AG04449 (cell line): ENCODE results near the gene GALNT10.

Experiments used
- CTCF ChIA-PET: fragments of 350-600 bp; formaldehyde crosslinking; extraction: SDS; loops from one replicate; lab custom pipeline; 2021; ENCODE audit warnings: antibody characterized with exemption; lab: Yijun Ruan, JAX
- POLR2A ChIA-PET: fragments of 400-600, 350-600 bp; formaldehyde crosslinking; extraction: SDS; loops from one replicate; lab custom pipeline; 2020; ENCODE audit warnings: antibody characterized with exemption, inconsistent platforms; lab: Yijun Ruan, JAX
- DNase-seq: peaks from one replicate; pipeline ENCODE4 v3.0.0-alpha.2; 2010; ENCODE audit warnings: low read depth, low spot score
- H3K4me3 ChIP-seq: 2 replicates; pipeline ENCODE4 v1.5.1; 2011; ENCODE audit warnings: low read depth, mild to moderate bottlenecking, control low read depth, low read length
- TF ChIP-seq, protein P1 (sequence below): IDR thresholded peaks from one replicate; pipeline ENCODE4 v1.5.1; 2011; ENCODE audit warnings: mild to moderate bottlenecking, moderate library complexity, low read length, control low read depth, inconsistent platforms; ENCODE audit not compliant: insufficient read depth; ENCODE audit errors: missing control alignments

The GALNT10 gene

DNA sequence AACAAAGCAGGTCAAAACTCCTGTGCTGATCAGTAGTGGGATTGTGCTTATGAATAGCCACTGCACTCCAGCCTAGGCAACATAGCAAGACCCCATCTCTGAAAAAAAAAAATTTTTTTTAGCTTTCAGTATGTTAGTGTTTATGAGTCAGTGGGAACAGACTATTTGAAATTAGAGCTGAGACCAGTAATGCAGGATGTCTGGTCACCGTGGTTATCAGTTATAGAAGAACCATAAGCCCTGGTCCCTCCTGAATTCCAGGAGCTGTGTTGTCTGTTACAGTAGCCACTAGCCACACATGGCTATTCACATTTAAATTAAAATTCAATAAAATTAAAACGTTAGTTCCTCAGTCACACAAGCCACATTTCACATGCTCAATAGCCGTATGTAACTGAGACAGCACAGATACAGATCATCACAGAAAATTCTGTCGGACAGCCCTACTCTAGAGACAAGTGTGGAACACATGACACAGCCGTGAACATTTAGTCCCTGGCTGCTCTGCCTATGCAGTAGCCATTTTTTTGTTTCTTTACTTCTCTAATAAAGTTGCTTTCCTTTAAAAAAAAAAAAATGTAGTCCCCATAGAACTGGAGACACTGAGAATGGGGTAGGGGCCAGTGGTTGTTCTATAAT, 159.2 kb downstream of the GALNT10 start:
- TF ChIP-seq, protein P1, sequence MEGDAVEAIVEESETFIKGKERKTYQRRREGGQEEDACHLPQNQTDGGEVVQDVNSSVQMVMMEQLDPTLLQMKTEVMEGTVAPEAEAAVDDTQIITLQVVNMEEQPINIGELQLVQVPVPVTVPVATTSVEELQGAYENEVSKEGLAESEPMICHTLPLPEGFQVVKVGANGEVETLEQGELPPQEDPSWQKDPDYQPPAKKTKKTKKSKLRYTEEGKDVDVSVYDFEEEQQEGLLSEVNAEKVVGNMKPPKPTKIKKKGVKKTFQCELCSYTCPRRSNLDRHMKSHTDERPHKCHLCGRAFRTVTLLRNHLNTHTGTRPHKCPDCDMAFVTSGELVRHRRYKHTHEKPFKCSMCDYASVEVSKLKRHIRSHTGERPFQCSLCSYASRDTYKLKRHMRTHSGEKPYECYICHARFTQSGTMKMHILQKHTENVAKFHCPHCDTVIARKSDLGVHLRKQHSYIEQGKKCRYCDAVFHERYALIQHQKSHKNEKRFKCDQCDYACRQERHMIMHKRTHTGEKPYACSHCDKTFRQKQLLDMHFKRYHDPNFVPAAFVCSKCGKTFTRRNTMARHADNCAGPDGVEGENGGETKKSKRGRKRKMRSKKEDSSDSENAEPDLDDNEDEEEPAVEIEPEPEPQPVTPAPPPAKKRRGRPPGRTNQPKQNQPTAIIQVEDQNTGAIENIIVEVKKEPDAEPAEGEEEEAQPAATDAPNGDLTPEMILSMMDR = no peak
- DNase-seq = no peak
- no peak overlapping the region for H3K4me3 ChIP-seq
- CTCF ChIA-PET = no interaction called here
- POLR2A ChIA-PET = no interaction called here

DNA sequence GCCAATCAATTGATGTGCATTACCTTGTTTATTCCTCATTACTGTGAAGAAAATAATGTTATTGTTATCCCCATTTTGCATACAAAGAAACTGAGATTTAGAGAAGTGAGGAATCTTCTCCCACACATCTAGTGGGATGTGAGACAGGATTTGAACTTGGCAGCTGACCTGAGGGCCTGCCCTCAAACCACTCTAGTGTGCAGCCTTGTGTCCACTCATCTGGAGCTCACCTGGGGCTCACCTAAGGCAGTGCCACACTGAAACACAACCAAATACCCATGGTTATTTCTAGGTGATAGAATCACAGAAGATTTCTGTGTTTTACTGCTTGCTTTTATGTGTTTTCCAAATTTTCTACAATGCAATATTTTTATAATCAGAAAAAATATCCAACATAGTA, 160.6 kb downstream of the GALNT10 start:
- ChIA-PET POLR2A (no interaction called here), CTCF (interaction anchor here (2.2 kb wide), 1 partner anchor 53 kb away, joined by 7 read pairs; no protein-coding TSS in a partner anchor)
- no peak for DNase-seq
- TF ChIP-seq, protein P1 = no peak
- H3K4me3 ChIP-seq = no peak overlapping the region

DNA sequence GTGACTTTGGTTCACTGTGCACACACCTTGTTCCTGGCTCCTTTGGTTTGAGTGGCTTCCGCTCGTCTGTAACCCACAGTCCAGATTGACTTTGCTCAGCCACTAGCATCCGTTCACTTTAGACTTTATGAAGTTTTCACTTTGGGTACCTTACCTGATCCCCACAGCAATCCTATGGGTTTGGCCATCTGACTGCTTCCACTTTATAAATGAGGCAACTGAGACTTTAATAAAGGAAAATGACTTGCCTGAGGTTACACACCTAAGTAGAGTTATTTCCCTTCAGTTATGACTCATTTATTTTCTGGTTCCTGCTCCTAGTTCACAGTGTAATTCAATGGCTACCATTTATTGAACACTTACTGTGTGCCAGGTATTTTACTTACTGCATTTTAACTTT, 161.0 kb downstream of the GALNT10 start:
- POLR2A ChIA-PET = no interaction called here
- H3K4me3 ChIP-seq = no peak overlapping the region
- no peak for DNase-seq
- TF ChIP-seq, protein P1 = no peak
- CTCF ChIA-PET = interaction anchor here (2.2 kb wide), 1 partner anchor 53 kb away, joined by 7 read pairs; no protein-coding TSS in a partner anchor

DNA sequence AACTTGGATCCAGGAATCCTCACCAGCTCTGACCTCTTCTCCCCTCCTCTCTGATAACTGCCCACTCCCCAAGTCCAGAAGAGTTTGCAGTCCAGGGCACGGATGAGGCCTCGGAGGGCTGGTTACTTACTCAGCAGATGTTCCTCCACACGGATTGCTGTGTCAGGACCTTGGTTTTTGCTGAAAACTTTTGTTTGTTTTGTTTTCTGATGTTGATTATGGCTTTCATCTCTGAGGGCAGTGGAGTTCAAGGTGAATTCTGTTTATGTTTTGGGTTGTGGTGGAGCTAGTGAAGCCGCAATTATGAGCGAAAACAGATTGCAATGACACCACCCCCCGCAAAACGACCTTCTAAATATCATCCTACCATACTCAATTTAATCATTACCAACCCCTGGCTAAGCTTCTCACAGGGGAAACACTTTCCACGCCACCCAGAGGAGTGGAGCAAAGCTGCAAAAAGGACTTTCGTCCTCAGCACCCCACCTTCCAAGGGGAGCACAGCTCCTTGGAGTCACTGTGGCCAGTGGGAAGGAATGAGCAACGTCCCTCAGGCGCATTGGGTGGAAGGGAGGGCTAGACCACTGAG, 162.5 kb downstream of the GALNT10 start:
- H3K4me3 ChIP-seq = no peak overlapping the region
- CTCF ChIA-PET = interaction anchor here (0.8 to 2.2 kb wide), 2 partner anchors 51 to 281 kb away, joined by 4 to 7 read pairs; no protein-coding TSS in a partner anchor
- TF ChIP-seq, protein P1 = no peak
- POLR2A ChIA-PET = no interaction called here
- DNase-seq = no peak

DNA sequence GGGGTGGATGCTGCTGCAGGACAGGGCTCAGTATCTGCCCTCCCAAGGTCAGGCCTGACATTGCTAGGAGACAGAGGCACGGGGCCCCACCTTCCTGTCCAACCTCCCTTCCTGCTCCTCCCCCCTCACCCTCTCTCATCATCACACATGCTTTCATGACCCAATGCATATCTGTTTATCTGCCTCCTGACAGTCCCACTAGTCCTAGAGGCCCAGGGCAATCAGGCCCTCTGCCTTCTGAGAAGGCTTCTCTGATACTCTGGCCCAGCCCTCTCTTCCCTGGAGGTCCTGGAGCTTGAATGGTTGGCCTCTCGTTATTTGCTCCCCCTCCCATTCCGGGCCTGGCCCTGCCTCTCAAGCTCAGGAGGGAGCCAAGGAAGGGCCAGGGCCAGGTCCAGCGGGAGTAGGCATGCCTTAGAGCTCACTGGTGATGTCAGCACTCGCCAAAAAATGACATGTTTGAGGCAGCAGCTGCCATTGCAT, 164.6 kb downstream of the GALNT10 start:
- ChIA-PET CTCF (interaction anchor here (0.9 to 1.7 kb wide), 4 partner anchors 18 to 156 kb away, joined by 3 to 4 read pairs (median 4); no protein-coding TSS in a partner anchor), POLR2A (no interaction called here)
- TF ChIP-seq, protein P1 = no peak
- H3K4me3 ChIP-seq = no peak overlapping the region
- DNase-seq = no peak

DNA sequence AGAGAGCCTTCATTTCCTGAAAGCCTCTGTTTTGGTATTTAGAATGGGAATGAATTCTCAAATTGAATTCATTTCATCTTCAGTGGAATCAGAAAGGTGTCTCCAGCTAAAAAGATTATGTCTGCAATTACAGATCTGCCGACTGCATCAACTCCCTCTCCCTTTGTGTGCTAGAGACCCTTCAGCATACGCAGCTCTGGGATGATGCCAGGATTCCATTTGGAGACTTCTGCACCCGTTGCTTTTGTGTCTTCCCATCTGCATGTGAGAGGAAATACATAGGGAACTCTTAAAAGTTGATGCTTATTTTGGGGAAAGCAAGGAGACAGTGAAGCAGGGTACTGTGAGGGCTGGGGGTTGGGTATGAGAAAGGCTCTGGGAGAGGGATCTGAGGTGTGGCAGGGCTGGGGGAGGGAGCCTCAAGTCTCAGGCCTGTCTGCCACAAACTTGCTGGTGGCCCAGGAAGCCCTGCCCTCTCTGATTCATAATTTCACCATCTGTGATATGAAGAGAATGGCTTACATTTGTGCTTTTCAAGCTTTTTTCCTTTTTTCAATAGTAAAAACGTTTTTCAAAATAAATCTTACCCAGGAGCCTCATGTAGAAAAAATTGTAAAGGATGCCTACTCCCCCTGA, 165.6 kb downstream of the GALNT10 start:
- DNase-seq = no peak
- no peak overlapping the region for H3K4me3 ChIP-seq
- CTCF ChIA-PET = interaction anchor here (0.9 to 1.7 kb wide), 4 partner anchors 17 to 159 kb away, joined by 3 to 4 read pairs (median 3); no protein-coding TSS in a partner anchor
- TF ChIP-seq, protein P1 = no peak
- POLR2A ChIA-PET = no interaction called here
